CD8-positive, alpha-beta memory T cell (primary cell): ENCODE results near the gene NAALADL2. TPM values are rescaled to one million over a fixed set of nuclear protein-coding genes. Genes with fewer than 3 reads are reported as not detected.

ENCODE experiments used
- CTCF ChIA-PET: fragments of 350-600 bp; sonication (Branson Sonifier 250); formaldehyde crosslinking; loops from one replicate; lab custom pipeline; 2021; ENCODE audit warnings: antibody characterized with exemption; lab: Charles Lee
- POLR2A ChIA-PET: fragments of 350-600 bp; sonication (Branson Sonifier 250); formaldehyde crosslinking; loops from one replicate; lab custom pipeline; 2021; ENCODE audit warnings: antibody characterized with exemption; lab: Charles Lee
- DNase-seq, 5 donors: peaks; one replicate each; pipeline versions ENCODE4 v3.0.0 to v3.0.0-alpha.2; 2020 to 2022; ENCODE audit warnings: mixed read lengths in 1 of 5
- H3K27ac ChIP-seq: one replicate; pipeline ENCODE4 v1.7.0; 2013; ENCODE audit warnings: low read depth, mild to moderate bottlenecking, low read length, moderate library complexity
- H3K27me3 ChIP-seq: 2 replicates; pipeline ENCODE4 v1.7.0; 2013; ENCODE audit warnings: low read length, mild to moderate bottlenecking; ENCODE audit not compliant: insufficient read depth, poor library complexity, severe bottlenecking
- H3K36me3 ChIP-seq: 2 replicates; pipeline ENCODE4 v1.7.0; 2013; ENCODE audit warnings: mild to moderate bottlenecking, low read length, moderate library complexity; ENCODE audit not compliant: insufficient read depth
- H3K4me1 ChIP-seq: 2 replicates; pipeline ENCODE4 v1.7.0; 2013; ENCODE audit warnings: mild to moderate bottlenecking, low read length, moderate library complexity; ENCODE audit not compliant: insufficient read depth
- H3K4me3 ChIP-seq: 2 replicates; pipeline ENCODE4 v1.7.0; 2013; ENCODE audit warnings: mild to moderate bottlenecking, low read length
- H3K9me3 ChIP-seq: 2 replicates; pipeline ENCODE4 v1.7.0; 2013; ENCODE audit warnings: mild to moderate bottlenecking, low read length
- H3K27ac Mint-ChIP-seq, 8 donors: one replicate each; pipeline ENCODE4 v1.8.0; 2020 to 2021; ENCODE audit warnings: mixed read lengths in 8 of 8, mild to moderate bottlenecking in 6 of 8, inconsistent platforms in 3 of 8, moderate library complexity in 3 of 8
- H3K27me3 Mint-ChIP-seq, 2 donors: one replicate each; pipeline ENCODE4 v1.8.0; 2020 to 2021; ENCODE audit warnings: mixed read lengths in 2 of 2, mild to moderate bottlenecking in 1 of 2, moderate library complexity in 1 of 2
- H3K36me3 Mint-ChIP-seq, 3 donors: one replicate each; pipeline ENCODE4 v1.8.0; 2020 to 2021; ENCODE audit warnings: mixed read lengths in 3 of 3, inconsistent platforms in 1 of 3, mild to moderate bottlenecking in 1 of 3
- H3K4me1 Mint-ChIP-seq, 3 donors: one replicate each; pipeline ENCODE4 v1.8.0; 2020 to 2021; ENCODE audit warnings: mixed read lengths in 3 of 3, inconsistent platforms in 1 of 3, mild to moderate bottlenecking in 1 of 3
- H3K4me3 Mint-ChIP-seq, 7 donors: one replicate each; pipeline ENCODE4 v1.8.0; 2020 to 2021; ENCODE audit warnings: mixed read lengths in 7 of 7, mild to moderate bottlenecking in 6 of 7, moderate library complexity in 4 of 7, inconsistent platforms in 2 of 7
- H3K9me3 Mint-ChIP-seq, 5 donors: one replicate each; pipeline ENCODE4 v1.8.0; 2020 to 2022; ENCODE audit warnings: mixed read lengths in 5 of 5, mild to moderate bottlenecking in 3 of 5, moderate library complexity in 2 of 5, inconsistent platforms in 1 of 5
- polyA plus RNA-seq: library from polyadenylated mRNA; unstranded; fragments of 300-500 nt; fragmentation: Illumina TruSeq; gene quantifications from one replicate; pipeline ENCODE4 v1.2.3, GENCODE V29; 2021
- total RNA-seq, 2 experiments: library from RNA; stranded (reverse); gene quantifications; one replicate each; pipeline ENCODE4 v1.2.3, GENCODE V29; 2021

The NAALADL2 gene
- total and polyA plus RNA-seq, 3 experiments from 2014 or later: not detected

DNA sequence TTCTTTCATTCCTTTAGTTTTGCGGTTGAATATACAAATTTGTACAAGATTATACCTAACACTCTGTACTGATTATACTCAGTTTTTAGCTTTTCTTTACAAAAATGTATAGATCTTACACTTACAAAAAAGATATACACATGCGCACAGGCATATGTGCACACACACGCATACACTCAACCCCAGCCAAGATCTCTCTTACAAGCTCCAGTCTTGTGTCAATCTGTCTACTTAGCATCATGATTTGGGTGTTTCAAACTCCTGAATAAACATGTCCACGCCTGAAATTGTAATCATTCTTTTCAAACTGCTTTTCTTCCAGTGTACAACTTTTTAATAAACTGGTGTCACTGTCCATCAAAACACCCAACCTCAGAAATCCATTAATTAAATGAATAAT is 180.7 kb downstream of the NAALADL2 start:
- Mint-ChIP-seq H3K9me3 (peaks cover 0 to 16% (median 4%) of the 10 kb centered on the region in 5 donors), H3K27me3 (no peaks in the 10 kb centered on the region), H3K36me3 (no peaks in the 10 kb centered on the region), H3K4me1 (no peaks in the 10 kb centered on the region), H3K27ac (no peak overlapping the region), H3K4me3 (no peak overlapping the region)
- Histone ChIP-seq H3K27me3 (no peaks in the 10 kb centered on the region), H3K36me3 (no peaks in the 10 kb centered on the region), H3K9me3 (no peaks in the 10 kb centered on the region), H3K4me3 (no peak overlapping the region), H3K4me1 (no peaks in the 10 kb centered on the region), H3K27ac (no peak overlapping the region)
- ChIA-PET POLR2A (no interaction called here), CTCF (no interaction called here)
- DNase-seq: no peak

DNA sequence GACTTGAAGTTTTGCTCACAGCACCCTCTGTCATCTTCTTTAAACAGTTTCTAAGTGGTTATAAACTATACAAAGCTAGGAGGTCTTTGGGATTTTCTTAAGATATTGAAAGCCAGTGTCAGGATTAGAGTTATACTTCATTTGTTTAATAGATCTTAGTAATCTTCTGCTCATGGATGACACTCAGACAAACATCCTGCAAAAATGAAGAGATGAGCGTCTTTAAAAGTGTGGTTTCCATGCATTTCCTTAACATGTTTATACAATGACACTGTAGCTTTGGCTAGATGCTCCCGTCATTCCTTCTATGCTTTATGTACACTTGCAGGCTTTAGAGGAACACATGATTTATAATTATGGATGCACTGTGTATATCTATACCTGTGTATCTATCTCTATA is 182.2 kb downstream of the NAALADL2 start:
- H3K36me3 ChIP-seq: no peaks in the 10 kb centered on the region
- Mint-ChIP-seq H3K4me3 (no peak overlapping the region), H3K4me1 (no peaks in the 10 kb centered on the region), H3K36me3 (no peaks in the 10 kb centered on the region), H3K9me3 (peaks cover 0 to 23% (median 4%) of the 10 kb centered on the region in 5 donors), H3K27ac (no peak overlapping the region), H3K27me3 (no peaks in the 10 kb centered on the region)
- POLR2A ChIA-PET: no interaction called here
- H3K27ac ChIP-seq: no peak overlapping the region
- H3K27me3 ChIP-seq: no peaks in the 10 kb centered on the region
- DNase-seq: no peak
- no peaks in the 10 kb centered on the region for H3K9me3 ChIP-seq
- CTCF ChIA-PET: no interaction called here
- no peak overlapping the region for H3K4me3 ChIP-seq
- no peaks in the 10 kb centered on the region for H3K4me1 ChIP-seq

DNA sequence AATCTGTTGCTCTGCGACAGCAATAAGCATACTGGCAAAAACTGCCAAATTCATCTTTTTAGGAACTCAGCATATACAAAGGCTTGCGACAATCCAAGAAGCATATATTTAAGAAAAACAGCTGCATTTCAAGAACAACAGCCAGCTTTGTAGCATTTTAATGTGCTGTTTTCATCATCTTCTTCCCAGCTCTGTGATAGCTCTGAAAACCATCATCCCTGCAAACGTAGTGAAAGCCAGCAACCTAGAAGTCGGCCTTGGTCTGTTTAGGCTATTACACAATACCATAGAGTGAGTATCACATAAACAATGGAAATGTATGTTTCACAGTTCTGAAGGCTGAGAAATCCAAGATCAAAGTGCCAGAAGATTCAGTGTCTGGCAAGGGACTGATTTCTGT is 187.5 kb downstream of the NAALADL2 start:
- POLR2A ChIA-PET: no interaction called here
- CTCF ChIA-PET: no interaction called here
- Histone ChIP-seq H3K4me3 (no peak overlapping the region), H3K36me3 (no peaks in the 10 kb centered on the region), H3K27me3 (no peaks in the 10 kb centered on the region), H3K27ac (no peak overlapping the region), H3K9me3 (no peaks in the 10 kb centered on the region), H3K4me1 (no peaks in the 10 kb centered on the region)
- Mint-ChIP-seq H3K27ac (no peak overlapping the region), H3K27me3 (no peaks in the 10 kb centered on the region), H3K36me3 (no peaks in the 10 kb centered on the region), H3K4me1 (no peaks in the 10 kb centered on the region), H3K4me3 (no peak overlapping the region), H3K9me3 (peaks cover 2 to 25% (median 6%) of the 10 kb centered on the region in 5 donors)
- DNase-seq: no peak

DNA sequence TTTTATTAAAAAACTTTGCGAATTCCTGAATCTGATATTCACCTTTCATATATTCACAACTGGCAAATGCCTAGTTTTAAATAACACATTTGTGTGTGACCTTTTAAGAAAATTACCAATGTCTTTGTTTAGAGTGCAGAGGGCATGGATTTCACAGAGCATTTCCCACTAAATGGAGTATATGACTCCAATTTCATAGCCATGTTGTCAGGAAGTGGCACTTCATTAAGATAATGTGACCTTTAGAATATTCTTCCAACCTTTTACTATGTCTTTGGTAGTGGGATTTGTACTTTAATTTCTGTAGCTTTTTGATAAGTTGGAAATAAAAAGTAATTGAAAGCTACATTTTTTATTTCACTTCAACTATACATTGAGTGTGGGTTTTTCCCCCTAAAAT is 188.7 kb downstream of the NAALADL2 start:
- no peaks in the 10 kb centered on the region for H3K9me3 ChIP-seq
- no peaks in the 10 kb centered on the region for H3K4me1 Mint-ChIP-seq
- H3K27me3 Mint-ChIP-seq: no peaks in the 10 kb centered on the region
- DNase-seq: no peak
- ChIA-PET POLR2A (no interaction called here), CTCF (no interaction called here)
- peaks cover 2 to 25% (median 6%) of the 10 kb centered on the region in 5 donors for H3K9me3 Mint-ChIP-seq
- H3K4me1 ChIP-seq: no peaks in the 10 kb centered on the region
- no peak overlapping the region for H3K4me3 Mint-ChIP-seq
- H3K27me3 ChIP-seq: no peaks in the 10 kb centered on the region
- no peak overlapping the region for H3K27ac ChIP-seq
- no peak overlapping the region for H3K27ac Mint-ChIP-seq
- no peaks in the 10 kb centered on the region for H3K36me3 Mint-ChIP-seq
- no peak overlapping the region for H3K4me3 ChIP-seq
- no peaks in the 10 kb centered on the region for H3K36me3 ChIP-seq

DNA sequence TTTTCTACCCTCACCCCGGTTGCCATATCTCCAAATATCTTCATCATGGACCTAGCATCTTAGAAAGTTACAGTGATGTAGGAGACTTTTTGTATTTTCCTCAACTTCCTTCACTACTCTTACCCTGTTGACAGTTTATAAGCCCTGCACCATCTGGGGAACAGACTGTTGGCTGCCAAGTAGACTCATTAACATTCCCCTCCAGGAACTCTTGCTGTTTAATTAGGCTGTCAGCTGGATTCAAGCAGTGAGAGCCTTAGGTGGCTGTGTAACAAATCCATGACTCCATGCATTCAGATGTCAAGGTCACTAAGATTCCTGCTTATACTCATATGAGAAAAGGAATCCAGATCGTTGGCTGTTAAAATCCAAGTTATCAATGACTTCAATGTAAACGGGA is 198.3 kb downstream of the NAALADL2 start:
- Mint-ChIP-seq H3K4me3 (no peak overlapping the region), H3K9me3 (peaks cover 2 to 14% (median 6%) of the 10 kb centered on the region in 5 donors), H3K27me3 (no peaks in the 10 kb centered on the region), H3K27ac (no peak overlapping the region), H3K4me1 (no peaks in the 10 kb centered on the region), H3K36me3 (no peaks in the 10 kb centered on the region)
- Histone ChIP-seq H3K9me3 (no peaks in the 10 kb centered on the region), H3K4me3 (no peak overlapping the region), H3K27ac (no peak overlapping the region), H3K27me3 (no peaks in the 10 kb centered on the region), H3K4me1 (no peaks in the 10 kb centered on the region), H3K36me3 (no peaks in the 10 kb centered on the region)
- ChIA-PET CTCF (no interaction called here), POLR2A (no interaction called here)
- DNase-seq: no peak

DNA sequence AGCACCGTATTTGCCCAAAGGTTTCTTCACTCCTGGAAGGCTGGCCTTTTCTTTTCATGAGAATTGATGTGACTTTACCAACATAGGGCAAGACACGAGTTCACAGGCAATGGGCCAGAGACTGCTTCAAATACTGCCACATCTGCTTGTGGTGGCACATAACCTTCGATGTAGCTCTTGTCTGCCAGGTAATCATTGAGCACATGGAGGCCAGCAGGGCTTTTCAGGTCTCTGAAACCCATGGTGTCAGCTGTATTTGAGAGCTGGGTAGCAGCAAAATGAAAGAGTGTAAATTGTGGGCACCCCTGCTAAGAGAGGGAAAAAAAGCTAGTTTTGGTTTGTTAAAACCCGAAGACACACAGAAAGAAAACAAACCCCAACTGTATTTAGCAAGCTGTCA is 200.7 kb downstream of the NAALADL2 start:
- POLR2A ChIA-PET: no interaction called here
- CTCF ChIA-PET: no interaction called here
- DNase-seq: no peak
- Mint-ChIP-seq H3K27ac (no peak overlapping the region), H3K27me3 (no peaks in the 10 kb centered on the region), H3K36me3 (no peaks in the 10 kb centered on the region), H3K4me3 (no peak overlapping the region), H3K9me3 (peaks cover 2 to 11% (median 6%) of the 10 kb centered on the region in 5 donors), H3K4me1 (no peaks in the 10 kb centered on the region)
- Histone ChIP-seq H3K9me3 (no peaks in the 10 kb centered on the region), H3K36me3 (no peaks in the 10 kb centered on the region), H3K4me3 (no peak overlapping the region), H3K4me1 (no peaks in the 10 kb centered on the region), H3K27me3 (no peaks in the 10 kb centered on the region), H3K27ac (no peak overlapping the region)

DNA sequence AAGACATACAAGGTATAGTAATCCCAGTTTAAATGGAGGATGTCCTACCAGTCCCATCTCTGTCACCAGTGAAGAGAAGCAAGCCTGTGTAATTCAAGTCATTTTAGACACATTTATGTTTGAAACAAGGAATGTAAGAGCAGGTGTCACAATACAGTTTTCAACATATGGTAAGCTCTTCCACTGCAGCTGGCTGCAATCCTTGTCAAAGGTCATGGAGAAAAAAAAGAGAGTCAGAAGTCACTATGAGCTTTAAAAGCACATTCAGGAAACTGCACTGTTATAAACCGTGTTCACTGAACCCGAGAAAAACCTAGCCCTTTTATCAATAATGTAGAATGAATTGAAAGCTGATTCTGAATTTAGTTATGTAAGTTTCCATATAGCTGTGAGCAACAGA is 206.4 kb downstream of the NAALADL2 start:
- no peaks in the 10 kb centered on the region for H3K4me1 ChIP-seq
- H3K27ac Mint-ChIP-seq: no peak overlapping the region
- no peaks in the 10 kb centered on the region for H3K36me3 ChIP-seq
- CTCF ChIA-PET: no interaction called here
- peaks cover 0 to 11% (median 2%) of the 10 kb centered on the region in 5 donors for H3K9me3 Mint-ChIP-seq
- no peaks in the 10 kb centered on the region for H3K27me3 Mint-ChIP-seq
- no peak overlapping the region for H3K27ac ChIP-seq
- H3K4me3 Mint-ChIP-seq: no peak overlapping the region
- no peak overlapping the region for H3K4me3 ChIP-seq
- H3K9me3 ChIP-seq: no peaks in the 10 kb centered on the region
- H3K36me3 Mint-ChIP-seq: no peaks in the 10 kb centered on the region
- H3K27me3 ChIP-seq: no peaks in the 10 kb centered on the region
- no peak for DNase-seq
- no peaks in the 10 kb centered on the region for H3K4me1 Mint-ChIP-seq
- POLR2A ChIA-PET: no interaction called here

DNA sequence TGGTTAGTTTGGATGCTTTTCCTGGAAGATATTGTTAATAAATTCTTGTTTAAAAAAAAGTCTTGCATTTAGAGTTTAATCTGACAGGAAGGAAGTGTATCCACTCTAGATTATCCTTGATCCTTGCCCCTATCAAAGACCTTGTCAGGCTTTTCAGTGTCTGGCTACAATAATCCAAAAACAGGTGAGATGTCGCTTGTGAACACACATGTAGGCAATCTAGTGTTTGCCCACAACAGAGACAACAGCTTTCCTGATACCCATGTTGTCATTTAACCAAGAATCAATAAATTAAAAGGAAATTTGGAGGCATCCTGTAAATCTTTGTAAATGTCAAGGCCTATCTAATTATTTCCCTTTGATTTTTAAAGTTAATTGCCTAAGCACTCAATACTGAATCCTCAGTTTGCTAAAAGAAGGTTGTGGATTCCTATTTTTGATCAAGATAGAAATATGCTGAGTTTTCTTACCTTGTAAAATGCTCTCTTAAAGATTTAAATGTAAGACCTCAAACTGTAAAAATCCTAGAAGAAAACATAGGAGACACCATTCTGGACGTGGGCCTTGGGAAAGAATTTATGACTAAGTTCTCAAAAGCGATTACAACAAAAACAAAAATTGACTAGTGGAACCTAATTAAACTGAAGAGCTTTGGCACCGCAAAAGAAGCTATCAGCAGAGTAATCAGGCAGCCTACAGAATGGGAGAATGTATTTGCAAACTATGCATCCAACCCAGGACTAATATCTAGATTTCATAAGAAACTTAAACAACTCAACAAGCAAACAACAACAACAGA is 207.7 kb downstream of the NAALADL2 start:
- Mint-ChIP-seq H3K9me3 (peaks cover 0 to 11% (median 2%) of the 10 kb centered on the region in 5 donors), H3K36me3 (no peaks in the 10 kb centered on the region), H3K27me3 (no peaks in the 10 kb centered on the region), H3K4me1 (no peaks in the 10 kb centered on the region), H3K4me3 (no peak overlapping the region), H3K27ac (no peak overlapping the region)
- H3K36me3 ChIP-seq: no peaks in the 10 kb centered on the region
- no peaks in the 10 kb centered on the region for H3K9me3 ChIP-seq
- no peaks in the 10 kb centered on the region for H3K4me1 ChIP-seq
- H3K4me3 ChIP-seq: no peak overlapping the region
- ChIA-PET POLR2A (no interaction called here), CTCF (no interaction called here)
- no peak overlapping the region for H3K27ac ChIP-seq
- no peaks in the 10 kb centered on the region for H3K27me3 ChIP-seq
- no peak for DNase-seq
